GM12891 (cell line): Measurements from ENCODE around the gene TMBIM1.
A peak's percentile ranks its signal among the peaks of the same experiment; 100 is the strongest.

Experiments used
- DNase-seq: peaks from one replicate; pipeline ENCODE4 v3.0.0; 2011; ENCODE audit warnings: low spot score; ENCODE audit not compliant: insufficient read length
- FAIRE-seq: peaks from 2 replicates; lab custom pipeline; 2011; peaks lifted over from hg19 to GRCh38; lab: Jason Lieb, UNC
- PAX5 ChIP-seq: IDR thresholded peaks from 2 replicates; pipeline ENCODE4 v1.6.1; 2011; ENCODE audit warnings: low read length, moderate library complexity, mild to moderate bottlenecking; ENCODE audit not compliant: insufficient read depth, severe bottlenecking
- POLR2A ChIP-seq: IDR thresholded peaks from 2 replicates; pipeline ENCODE4 v1.6.1; 2011; ENCODE audit warnings: low read depth, low read length, control low read depth
- POLR2AphosphoS5 ChIP-seq: IDR thresholded peaks from 2 replicates; pipeline ENCODE4 v1.6.1; 2011; ENCODE audit warnings: low read depth, low read length, control low read depth
- POU2F2 ChIP-seq: IDR thresholded peaks from 2 replicates; pipeline ENCODE4 v1.6.1; 2011; ENCODE audit warnings: low read depth, mild to moderate bottlenecking, control low read depth, low read length, moderate library complexity
- SPI1 ChIP-seq: IDR thresholded peaks from 2 replicates; pipeline ENCODE4 v1.6.1; 2011; ENCODE audit warnings: low read depth, low read length, control low read depth
- TAF1 ChIP-seq: IDR thresholded peaks from 2 replicates; pipeline ENCODE4 v1.6.1; 2011; ENCODE audit warnings: low read depth, low read length, control low read depth

The TMBIM1 gene

GRCh38 chr2:218291318-218292047 is 820 bp downstream of the TMBIM1 start:
- FAIRE-seq, result no peak
- TF ChIP-seq POLR2AphosphoS5, result no peak
- no peak for TF ChIP-seq PAX5
- no peak for TF ChIP-seq TAF1
- TF ChIP-seq POU2F2, result no peak
- no peak for TF ChIP-seq SPI1
- no peak for TF ChIP-seq POLR2A
- DNase-seq, result no peak

GRCh38 chr2:218290316-218291261 is 1.7 kb downstream of the TMBIM1 start:
- peak; percentile 61 for FAIRE-seq
- peak; percentile 54 for DNase-seq
- TF ChIP-seq POLR2A (no peak), PAX5 (no peak), SPI1 (peak; percentile 81)

- DNase-seq, result no peak
- TF ChIP-seq PAX5, result no peak
- TF ChIP-seq POLR2AphosphoS5, result no peak
- no peak for TF ChIP-seq TAF1
- no peak for TF ChIP-seq POLR2A
- no peak for TF ChIP-seq POU2F2
- TF ChIP-seq SPI1, result no peak
- no peak for FAIRE-seq
These were observed 2.5 kb downstream of the TMBIM1 start for GRCh38 chr2:218289639-218290315.

DNA sequence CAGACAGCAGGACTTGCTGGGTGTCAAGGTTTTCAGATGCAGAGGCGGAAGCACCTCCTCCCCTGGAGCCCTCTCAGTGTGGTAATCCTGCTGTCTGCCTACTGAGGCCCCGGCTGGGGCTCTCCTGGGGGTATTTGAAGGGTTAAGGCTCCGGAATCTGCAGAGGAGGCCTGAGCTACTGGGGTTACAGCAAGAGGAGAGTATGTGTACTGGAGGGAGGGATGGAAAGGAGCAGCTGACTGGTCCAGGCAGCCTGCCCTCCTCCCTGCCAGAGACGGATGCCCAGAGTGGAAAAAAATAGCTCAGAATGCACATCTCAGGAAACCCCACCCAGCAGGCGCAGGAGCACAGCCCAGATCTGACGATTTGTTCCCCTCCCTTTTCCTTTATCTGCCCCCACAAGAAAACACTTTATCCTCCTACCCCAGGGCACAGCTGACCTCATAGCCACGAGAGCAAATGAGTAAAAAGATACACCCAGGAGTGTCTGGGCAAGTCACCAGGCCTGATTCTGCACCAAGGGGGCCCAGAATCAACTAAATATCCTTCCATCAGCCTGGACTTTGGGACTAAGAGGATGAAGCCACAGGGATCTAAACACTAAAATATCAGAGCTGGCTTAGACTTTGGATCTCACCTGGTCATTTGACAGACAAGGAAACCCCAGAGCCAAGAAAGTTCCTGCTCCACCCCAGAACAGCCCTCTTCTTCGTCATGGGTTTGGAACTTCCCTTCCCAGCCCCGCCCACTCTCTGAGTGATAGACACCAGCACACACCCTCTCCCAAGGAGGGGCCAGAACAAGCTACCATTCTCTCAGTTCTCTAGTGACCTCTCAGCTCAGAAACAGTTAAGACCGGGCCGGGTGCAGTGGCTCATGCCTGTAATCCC is 5.5 kb downstream of the TMBIM1 start:
- TF ChIP-seq POLR2AphosphoS5, result no peak; the same call in 1 of the 2 replicates
- TF ChIP-seq PAX5, result no peak
- peak; percentile 62 for TF ChIP-seq SPI1
- TF ChIP-seq POU2F2, result no peak
- 0 out of 2 replicates have a peak, but pooled peaks have one; percentile 9 for TF ChIP-seq TAF1
- TF ChIP-seq POLR2A, result peak; percentile 52; the same call in 1 of the 2 replicates
- FAIRE-seq, result peak; percentile 86
- DNase-seq, result peak; percentile 67

GRCh38 chr2:218285604-218286003 is 6.7 kb downstream of the TMBIM1 start:
- DNase-seq, result no peak
- no peak for TF ChIP-seq SPI1
- no peak for TF ChIP-seq POU2F2
- TF ChIP-seq TAF1, result no peak
- TF ChIP-seq POLR2A, result no peak
- no peak for TF ChIP-seq PAX5
- no peak for TF ChIP-seq POLR2AphosphoS5

DNA sequence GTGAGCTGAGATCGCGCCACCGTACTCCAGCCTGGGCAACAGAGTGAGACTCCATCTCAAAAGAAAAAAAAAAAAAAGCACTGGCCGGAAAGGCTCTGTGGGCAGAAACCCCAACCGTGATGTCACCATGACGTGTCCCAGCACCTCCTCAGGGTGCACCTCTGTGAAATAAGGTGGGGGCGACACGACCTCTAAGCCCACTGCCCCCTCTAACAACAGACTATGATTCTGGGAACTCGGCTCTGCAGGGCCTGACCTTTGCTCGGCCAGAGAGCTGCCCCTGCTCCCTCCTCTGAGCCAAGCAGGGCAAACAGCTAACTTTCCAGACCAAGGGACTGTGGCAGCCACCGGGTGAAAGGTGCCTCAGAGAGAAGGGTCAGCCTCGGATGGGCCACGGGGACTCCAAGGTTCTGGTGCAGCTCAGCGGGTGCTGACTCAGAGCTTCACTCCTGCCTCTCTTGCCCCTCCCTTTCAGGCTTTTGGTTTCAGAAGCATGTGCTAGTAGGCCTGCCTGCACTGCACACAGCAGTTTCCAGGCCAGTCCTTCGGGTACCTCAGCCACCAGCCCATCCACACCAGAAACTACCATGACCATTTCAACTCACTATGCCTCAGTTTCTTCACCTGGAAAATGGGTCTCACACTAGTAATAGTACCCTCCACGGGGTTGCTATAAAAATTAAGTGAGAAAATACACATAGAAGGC is 8.0 kb downstream of the TMBIM1 start:
- DNase-seq (peak; percentile 60), FAIRE-seq (peak; percentile 79)

More at GRCh38 chr2:218285604-218286003, 6.7 kb downstream of the TMBIM1 start:
- FAIRE-seq, result no peak

GRCh38 chr2:218282173-218282991 is 9.9 kb downstream of the TMBIM1 start:
- DNase-seq (no peak), FAIRE-seq (no peak)
- TF ChIP-seq TAF1 (no peak), SPI1 (no peak), POLR2A (no peak), POU2F2 (no peak), PAX5 (no peak), POLR2AphosphoS5 (no peak)

More for the DNA sequence above, 8.0 kb downstream of the TMBIM1 start:
- TF ChIP-seq SPI1 (no peak), POU2F2 (no peak), POLR2AphosphoS5 (no peak), TAF1 (no peak), POLR2A (no peak), PAX5 (no peak)

GRCh38 chr2:218281449-218281848 is 10.9 kb downstream of the TMBIM1 start:
- no peak for DNase-seq
- FAIRE-seq, result no peak
- no peak for TF ChIP-seq POU2F2
